Lung microvascular endothelial cell (primary cell): Measurements from ENCODE around the gene PWWP2B. TPM values are rescaled to one million over a fixed set of nuclear protein-coding genes. Genes with fewer than 3 reads are reported as not detected.
"Not testable (repeated sequence)": the region's sequence is repeated elsewhere in the genome, so short reads cannot be mapped to it uniquely, and the experiment has no call there.

ENCODE experiments used
- DNase-seq, 2 donors: peaks; one replicate each; pipeline versions ENCODE4 v3.0.0 to v3.0.0-alpha.2; 2010; ENCODE audit warnings: low read depth in 2 of 2
- total RNA-seq: library from RNA; depleted of rRNA; stranded (reverse); fragments of >200 nt; gene quantifications from 2 replicates; pipeline ENCODE4 v1.2.1, GENCODE V29; 2014

PWWP2B gene
- total RNA-seq, 1 donor from 2014 or later = 9.1 TPM

GRCh38 chr10:132380986-132381385 is 16.0 kb upstream of the PWWP2B start:
- not testable (repeated sequence) for DNase-seq

GRCh38 chr10:132381741-132382140 is 15.3 kb upstream of the PWWP2B start:
- no peak for DNase-seq

- DNase-seq = peak; percentile 26 to 41
Observed at GRCh38 chr10:132382231-132382922, 14.6 kb upstream of the PWWP2B start.

- DNase-seq = no peak
Observed at GRCh38 chr10:132383101-132383500, 13.9 kb upstream of the PWWP2B start.

GRCh38 chr10:132383751-132384196 is 13.2 kb upstream of the PWWP2B start:
- no peak for DNase-seq

- no peak for DNase-seq
Observed at GRCh38 chr10:132384618-132385388, 12.2 kb upstream of the PWWP2B start.

GRCh38 chr10:132385389-132385667 is 11.7 kb upstream of the PWWP2B start:
- DNase-seq = peak in 1 of 2 donors; percentile 33

GRCh38 chr10:132385721-132386418 is 11.1 kb upstream of the PWWP2B start:
- no peak for DNase-seq

GRCh38 chr10:132386419-132386831 is 10.6 kb upstream of the PWWP2B start:
- DNase-seq = no peak

- not testable (repeated sequence) for DNase-seq
Observed at GRCh38 chr10:132386896-132387295, 10.1 kb upstream of the PWWP2B start.

- DNase-seq = peak; percentile 34 to 72
Observed at GRCh38 chr10:132387764-132388210, 9.2 kb upstream of the PWWP2B start.

GRCh38 chr10:132388891-132389432 is 8.0 kb upstream of the PWWP2B start:
- no peak for DNase-seq

- no peak for DNase-seq
Observed at GRCh38 chr10:132389433-132390169, 7.4 kb upstream of the PWWP2B start.

- no peak for DNase-seq
Observed at GRCh38 chr10:132390170-132390920, 6.7 kb upstream of the PWWP2B start.

- DNase-seq = no peak
Observed at GRCh38 chr10:132390921-132391675, 5.9 kb upstream of the PWWP2B start.

- no peak for DNase-seq
Observed at GRCh38 chr10:132391676-132392020, 5.4 kb upstream of the PWWP2B start.

GRCh38 chr10:132392184-132392800 is 4.7 kb upstream of the PWWP2B start:
- no peak for DNase-seq

- no peak for DNase-seq
Observed at GRCh38 chr10:132392811-132393694, 3.9 kb upstream of the PWWP2B start.
